ENCODE data around the gene CDH23. TPM values are rescaled to one million over a fixed set of nuclear protein-coding genes. Genes with fewer than 3 reads are reported as not detected.

Gene CDH23
- total and polyA plus RNA-seq, 8 donors = 3.4 to 64.6 (median 9.9) TPM

DNA sequence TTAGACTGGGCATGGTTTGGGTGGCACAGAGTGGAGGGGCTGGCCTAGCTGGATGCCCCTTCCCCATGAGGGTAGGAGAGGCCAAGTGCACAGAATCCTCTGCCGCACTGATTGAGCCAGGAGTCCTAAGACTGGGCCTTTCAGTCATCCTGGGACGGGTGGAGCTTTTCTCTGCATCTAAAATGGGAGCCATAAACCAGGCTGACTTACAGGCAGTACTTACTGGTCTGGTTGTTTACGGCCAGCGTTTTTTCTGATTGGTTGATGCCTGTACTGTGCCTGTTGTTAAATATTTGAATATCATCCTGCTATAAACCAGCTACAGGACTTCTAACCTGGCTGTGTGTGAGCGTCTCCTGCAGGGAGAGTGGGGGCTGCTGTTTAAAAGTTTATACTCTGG lies 107.8 kb downstream of the CDH23 start:
- no peak for ATAC-seq
- WGBS, 2 donors = 56 to 69% methylated on average over 5 of the region's 5 CpGs
- DNase-seq = no peak

GRCh38 chr10:71505862-71506261 lies 109.1 kb downstream of the CDH23 start:
- no peak overlapping the region for H3K4me3 ChIP-seq
- no peak overlapping the region for H3K27ac ChIP-seq
- H3K9me3 ChIP-seq = no peaks in the 10 kb centered on the region
- no peaks in the 10 kb centered on the region for H3K36me3 ChIP-seq
- no peaks in the 10 kb centered on the region for H3K27me3 ChIP-seq
- FAIRE-seq (no peak), DNase-seq (no peak), ATAC-seq (no peak)
- TF ChIP-seq, protein P1, sequence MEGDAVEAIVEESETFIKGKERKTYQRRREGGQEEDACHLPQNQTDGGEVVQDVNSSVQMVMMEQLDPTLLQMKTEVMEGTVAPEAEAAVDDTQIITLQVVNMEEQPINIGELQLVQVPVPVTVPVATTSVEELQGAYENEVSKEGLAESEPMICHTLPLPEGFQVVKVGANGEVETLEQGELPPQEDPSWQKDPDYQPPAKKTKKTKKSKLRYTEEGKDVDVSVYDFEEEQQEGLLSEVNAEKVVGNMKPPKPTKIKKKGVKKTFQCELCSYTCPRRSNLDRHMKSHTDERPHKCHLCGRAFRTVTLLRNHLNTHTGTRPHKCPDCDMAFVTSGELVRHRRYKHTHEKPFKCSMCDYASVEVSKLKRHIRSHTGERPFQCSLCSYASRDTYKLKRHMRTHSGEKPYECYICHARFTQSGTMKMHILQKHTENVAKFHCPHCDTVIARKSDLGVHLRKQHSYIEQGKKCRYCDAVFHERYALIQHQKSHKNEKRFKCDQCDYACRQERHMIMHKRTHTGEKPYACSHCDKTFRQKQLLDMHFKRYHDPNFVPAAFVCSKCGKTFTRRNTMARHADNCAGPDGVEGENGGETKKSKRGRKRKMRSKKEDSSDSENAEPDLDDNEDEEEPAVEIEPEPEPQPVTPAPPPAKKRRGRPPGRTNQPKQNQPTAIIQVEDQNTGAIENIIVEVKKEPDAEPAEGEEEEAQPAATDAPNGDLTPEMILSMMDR (IDR thresholded peaks at IDR 0.05) = no peak
- intact Hi-C loops (cut with DNase I) = no loop called here
- no peaks in the 10 kb centered on the region for H3K4me1 ChIP-seq
- WGBS, 2 donors = 88 to 92% methylated on average over 3 of the region's 3 CpGs

More for the DNA sequence above, 107.8 kb downstream of the CDH23 start:
- H3K9me3 ChIP-seq = no peaks in the 10 kb centered on the region
- no peaks in the 10 kb centered on the region for H3K27me3 ChIP-seq
- H3K4me1 ChIP-seq = no peaks in the 10 kb centered on the region
- no peak for FAIRE-seq
- intact Hi-C loops (cut with DNase I) = no loop called here
- no peaks in the 10 kb centered on the region for H3K36me3 ChIP-seq
- no peak overlapping the region for H3K27ac ChIP-seq
- no peak overlapping the region for H3K4me3 ChIP-seq
- TF ChIP-seq, protein P1 (IDR thresholded peaks at IDR 0.05) = no peak

- Histone ChIP-seq H3K27me3 (no peaks in the 10 kb centered on the region), H3K4me3 (no peak overlapping the region), H3K27ac (no peak overlapping the region), H3K4me1 (no peaks in the 10 kb centered on the region), H3K36me3 (no peaks in the 10 kb centered on the region), H3K9me3 (no peaks in the 10 kb centered on the region)
- TF ChIP-seq, protein P1 (IDR thresholded peaks at IDR 0.05) = no peak
- 43 to 73% methylated on average over 2 of the region's 2 CpGs for WGBS, 2 donors
- intact Hi-C loops (cut with DNase I) = no loop called here
- ATAC-seq (no peak), DNase-seq (no peak), FAIRE-seq (no peak)
Observed at GRCh38 chr10:71509444-71509843, 112.7 kb downstream of the CDH23 start.

DNA sequence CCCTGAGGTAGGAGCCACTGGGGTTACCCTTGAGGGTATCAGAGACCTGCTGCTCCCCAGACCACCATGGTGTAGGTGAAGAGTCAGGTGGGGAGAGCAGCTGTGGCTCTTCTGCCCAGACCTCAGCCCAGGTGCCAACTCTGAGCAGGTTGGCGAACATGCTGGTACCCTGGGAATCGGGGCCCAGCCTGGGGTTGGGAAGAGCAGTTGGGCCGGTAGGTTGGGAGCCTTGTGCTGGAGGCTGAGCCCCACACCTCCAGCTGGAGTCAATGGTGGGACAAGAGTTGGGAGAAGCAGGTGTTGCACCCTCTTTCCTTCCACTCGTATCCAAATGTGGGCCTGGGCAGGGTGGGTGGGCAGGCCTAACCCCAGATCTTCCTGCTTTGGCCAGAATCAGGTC lies 114.5 kb downstream of the CDH23 start:
- H3K36me3 ChIP-seq = no peaks in the 10 kb centered on the region
- ATAC-seq (no peak), DNase-seq (no peak), FAIRE-seq (no peak)
- no peak overlapping the region for H3K27ac ChIP-seq
- intact Hi-C loops (cut with DNase I) = no loop called here
- no peaks in the 10 kb centered on the region for H3K27me3 ChIP-seq
- H3K4me3 ChIP-seq = no peak overlapping the region
- WGBS, 2 donors = 89 to 91% methylated on average over 4 of the region's 4 CpGs
- TF ChIP-seq, protein P1 (IDR thresholded peaks at IDR 0.05) = no peak
- H3K4me1 ChIP-seq = no peaks in the 10 kb centered on the region
- no peaks in the 10 kb centered on the region for H3K9me3 ChIP-seq

- intact Hi-C loops (cut with DNase I) = no loop called here
- no peak for DNase-seq
- no peak overlapping the region for H3K27ac ChIP-seq
- no peak for FAIRE-seq
- TF ChIP-seq, protein P1 (IDR thresholded peaks at IDR 0.05) = no peak
- no peaks in the 10 kb centered on the region for H3K27me3 ChIP-seq
- H3K4me3 ChIP-seq = no peak overlapping the region
- no peak for ATAC-seq
- no peaks in the 10 kb centered on the region for H3K36me3 ChIP-seq
- H3K9me3 ChIP-seq = no peaks in the 10 kb centered on the region
- 79 to 82% methylated on average over 10 of the region's 10 CpGs for WGBS, 2 donors
- H3K4me1 ChIP-seq = no peaks in the 10 kb centered on the region
Observed at GRCh38 chr10:71512312-71512711, 115.6 kb downstream of the CDH23 start.
